ENCODE measurements around the gene FADS3.

FADS3 gene

DNA sequence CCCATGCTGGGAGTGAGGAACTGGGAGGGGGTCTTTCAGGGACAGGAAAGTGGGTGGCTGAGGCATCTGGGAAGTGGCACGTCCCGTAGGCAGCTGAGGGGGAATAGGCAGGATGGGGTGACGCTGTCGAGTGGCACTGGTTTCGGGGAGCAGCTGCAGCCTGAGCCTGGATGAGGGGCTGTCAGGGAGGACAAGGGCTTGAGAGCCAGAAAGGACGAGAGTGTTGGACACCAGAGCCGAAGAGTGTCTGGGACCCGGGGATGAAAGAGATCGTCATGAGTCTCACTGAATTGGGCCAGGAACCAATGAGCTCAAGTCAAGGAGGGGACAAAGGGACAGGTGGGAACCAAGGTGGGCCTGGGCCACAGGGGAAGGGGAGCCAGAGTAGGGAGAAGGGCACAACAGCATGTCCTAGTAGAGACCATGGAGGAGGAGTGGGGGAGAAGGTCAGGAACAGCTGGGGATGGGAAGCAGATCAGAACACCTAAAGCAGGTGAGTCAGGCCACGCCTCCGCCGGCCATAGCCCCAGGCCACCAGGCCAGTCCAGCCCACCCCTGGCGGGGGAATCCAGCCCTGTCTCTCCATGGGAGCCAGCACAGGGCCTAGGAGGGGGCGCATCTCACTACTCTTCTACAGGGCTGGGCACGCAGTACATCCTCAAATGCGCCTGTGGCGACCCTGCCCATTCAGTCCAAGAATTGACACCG, 21.8 kb upstream of the FADS3 start:
- FAIRE-seq, result no peak

DNA sequence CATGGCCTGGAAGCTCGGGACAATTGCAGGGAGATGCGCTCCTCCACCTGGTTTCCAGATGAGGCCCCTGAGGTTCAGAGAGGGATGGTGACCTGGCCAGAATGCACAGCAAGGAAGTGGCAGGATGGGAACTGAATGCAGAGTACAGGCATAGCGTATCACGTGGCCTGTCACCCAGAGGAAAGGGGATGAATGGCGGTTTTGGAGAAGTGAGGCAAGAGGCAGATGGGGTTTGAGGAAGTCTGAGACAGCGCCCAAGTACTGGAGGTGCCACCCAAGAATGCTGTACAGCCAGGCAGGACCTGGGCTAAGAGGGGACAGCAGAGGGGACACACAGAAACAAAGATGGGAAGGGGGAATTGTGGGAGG, 21.2 kb upstream of the FADS3 start:
- FAIRE-seq, result no peak

DNA sequence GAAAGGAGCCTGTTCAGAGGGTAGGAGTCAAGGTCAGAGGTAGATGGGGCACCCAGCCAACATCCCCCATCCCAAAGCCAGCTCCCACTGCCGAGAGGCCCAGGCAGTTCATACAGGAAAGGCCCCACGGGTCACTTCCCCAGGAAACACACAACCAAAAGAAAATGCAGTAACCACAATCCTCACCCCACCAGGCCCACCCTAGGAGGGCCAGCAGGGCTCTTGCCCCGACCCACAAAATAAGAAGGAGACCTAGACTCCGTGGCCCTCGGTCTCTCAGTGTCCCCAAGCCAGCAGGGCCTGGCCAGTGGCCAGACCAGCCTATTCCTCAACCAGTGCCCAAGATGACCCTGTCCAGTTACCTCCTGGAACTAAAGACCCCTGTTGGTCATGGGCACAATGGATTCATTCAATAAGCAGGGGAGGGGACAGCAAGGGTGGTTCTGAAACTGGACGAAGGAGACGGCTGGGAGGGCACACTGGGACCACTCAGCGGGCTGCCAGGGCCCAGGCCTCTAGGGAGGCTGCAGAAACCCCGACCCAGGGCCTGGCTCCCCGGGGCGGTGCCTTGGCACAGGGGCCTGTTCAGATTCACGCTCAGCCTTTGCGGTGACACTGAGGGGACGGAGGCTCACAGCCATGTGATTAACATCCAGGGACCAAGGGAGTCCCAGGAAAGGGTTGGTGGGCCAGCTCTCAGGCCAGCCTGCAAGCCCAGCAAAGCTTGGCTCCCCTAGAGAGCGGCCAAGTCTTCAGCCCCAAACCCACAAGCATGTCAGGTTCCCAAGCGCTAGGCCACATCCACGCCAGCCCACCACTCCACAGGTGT, 20.6 kb upstream of the FADS3 start:
- FAIRE-seq, result no peak

DNA sequence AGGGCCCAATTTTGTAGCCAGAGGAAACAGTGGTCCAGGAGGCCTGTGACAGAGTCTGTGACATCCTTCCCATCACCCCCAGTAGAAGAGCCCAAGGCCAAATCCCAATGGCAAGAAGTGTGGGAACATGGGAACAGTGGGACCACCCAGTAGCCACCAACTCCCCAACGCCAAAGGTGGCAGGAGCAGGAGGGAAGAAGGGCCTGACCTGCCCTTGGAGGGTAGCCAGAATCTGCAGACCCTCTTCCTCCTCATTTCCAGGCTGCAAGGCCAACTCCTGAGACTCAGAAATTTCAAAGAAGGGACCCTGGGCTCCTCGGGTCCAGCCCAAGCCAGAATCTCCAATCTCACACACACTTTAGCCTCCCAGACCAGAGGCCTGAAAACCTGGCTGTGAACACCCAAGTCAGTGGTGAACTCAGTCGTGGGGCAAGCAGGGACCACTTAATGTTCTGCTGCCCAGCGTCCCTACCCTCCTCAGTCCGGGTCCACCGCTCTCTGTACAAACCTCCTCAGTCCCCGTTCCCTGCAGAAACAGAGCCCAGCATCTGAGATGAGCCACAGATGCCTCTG, 19.9 kb upstream of the FADS3 start:
- FAIRE-seq, result no peak

DNA sequence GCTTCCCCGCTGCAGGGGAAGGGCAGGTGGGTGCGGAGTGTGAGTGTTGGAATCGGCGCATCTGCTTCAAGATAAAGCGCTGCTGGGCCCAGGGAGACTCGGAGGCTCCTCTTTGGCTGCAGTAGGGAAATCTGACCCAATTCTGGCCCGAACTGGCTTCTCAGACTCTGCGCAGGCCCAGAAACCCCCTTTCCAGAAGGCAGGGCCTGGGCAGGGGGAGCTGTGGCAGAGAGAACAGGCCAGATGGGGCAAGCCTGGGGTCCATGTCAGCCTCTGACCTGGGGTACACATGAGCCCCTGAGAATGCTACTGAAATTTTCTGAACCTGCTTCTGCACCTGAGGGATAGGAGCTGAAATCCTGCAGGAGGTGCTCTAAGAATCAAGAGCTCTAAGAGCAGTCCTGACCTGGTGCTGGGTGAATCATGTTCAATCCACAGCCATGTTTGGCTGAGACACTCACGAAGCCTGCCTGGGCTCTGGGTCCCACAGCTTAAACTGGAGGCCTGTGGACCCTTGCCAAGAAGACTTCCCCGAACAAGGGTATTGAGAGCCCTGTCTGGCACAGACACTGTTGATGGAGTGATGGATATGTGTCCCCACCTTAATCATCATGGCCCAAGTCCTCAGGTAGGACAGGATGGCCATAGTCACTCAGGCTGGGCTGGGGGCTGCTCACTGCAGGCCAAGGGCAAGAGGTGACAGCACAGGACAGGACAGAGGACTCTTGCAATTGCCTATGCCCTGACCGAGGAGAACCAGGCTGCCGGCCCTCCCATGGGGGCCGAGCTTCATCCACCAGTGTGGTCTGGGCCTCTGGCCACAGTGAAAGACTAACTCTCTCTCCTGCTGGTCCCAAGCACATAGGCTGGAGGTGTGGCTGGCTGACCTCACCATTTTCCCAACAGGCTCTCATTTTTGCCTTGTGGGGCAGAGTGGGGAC, 19.1 kb upstream of the FADS3 start:
- no peak for FAIRE-seq

DNA sequence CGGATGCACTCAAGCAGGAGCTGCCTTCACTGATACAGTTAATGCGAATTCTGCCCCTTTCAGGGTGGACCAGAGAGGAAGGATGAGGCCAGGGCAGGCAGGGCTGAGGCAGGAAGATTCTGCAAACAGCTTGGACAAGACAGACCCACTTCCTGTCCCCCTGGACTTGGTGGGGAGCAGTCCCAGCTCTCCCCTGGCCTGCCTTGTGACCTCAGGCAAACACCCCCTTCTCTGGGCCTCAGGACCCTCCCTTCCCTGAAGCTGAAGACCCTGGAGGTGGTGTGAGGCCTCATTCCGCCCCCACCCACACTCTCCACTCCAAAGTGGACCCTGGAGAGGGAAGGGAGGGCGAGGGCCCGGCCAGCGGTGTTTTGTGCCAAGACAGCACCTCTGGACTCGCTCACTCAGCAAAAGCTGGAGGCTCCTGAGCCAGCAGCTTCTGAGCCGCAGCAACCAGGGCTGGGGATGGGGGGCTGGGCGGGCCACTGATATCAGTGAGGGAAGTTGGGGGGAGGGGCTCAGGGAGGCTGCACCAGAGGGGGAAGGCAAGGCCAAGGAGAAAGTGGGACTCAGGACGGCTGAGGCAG, 17.5 kb upstream of the FADS3 start:
- FAIRE-seq, result no peak

DNA sequence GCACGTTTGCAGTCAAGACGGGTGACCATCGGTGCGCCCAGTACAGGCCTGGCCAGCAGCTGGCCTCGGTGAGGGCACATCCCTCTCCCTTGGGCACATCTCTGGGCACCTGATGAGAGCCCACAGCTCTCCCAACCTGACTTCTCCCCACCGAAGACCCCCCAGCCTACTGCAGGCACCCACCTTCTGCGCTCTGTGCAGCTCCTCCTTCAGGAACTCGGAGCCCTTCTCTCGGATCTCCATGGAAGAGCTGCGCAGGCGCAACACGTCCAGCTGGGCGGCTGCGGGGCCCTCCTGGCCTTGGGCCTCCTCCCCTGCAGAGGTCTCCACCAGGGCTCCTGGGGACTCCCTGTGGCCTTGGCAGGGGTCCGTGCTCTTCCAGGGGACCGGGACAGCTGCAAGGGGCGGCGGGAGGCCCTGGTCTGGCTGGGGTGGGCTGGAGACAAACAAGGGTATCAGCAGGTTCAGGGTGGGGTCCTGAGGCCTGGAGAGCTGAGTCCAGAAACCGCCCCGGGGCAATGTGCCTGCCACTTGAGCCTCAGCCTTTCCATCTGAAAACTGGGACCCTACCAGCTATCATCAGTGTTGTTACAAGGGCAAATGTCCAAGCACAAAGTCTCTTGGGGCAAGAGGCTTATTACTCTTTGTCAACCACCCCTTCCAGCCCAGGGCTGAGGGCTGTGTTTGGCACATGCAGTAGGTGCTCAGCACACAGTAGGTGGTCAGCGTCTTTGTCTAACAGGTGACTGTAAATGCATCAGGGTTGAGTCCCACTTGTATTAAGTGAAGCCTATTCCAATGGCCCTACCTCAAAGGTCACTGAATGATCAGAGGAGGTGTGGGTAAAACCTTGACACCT, 16.8 kb upstream of the FADS3 start:
- FAIRE-seq, result no peak

DNA sequence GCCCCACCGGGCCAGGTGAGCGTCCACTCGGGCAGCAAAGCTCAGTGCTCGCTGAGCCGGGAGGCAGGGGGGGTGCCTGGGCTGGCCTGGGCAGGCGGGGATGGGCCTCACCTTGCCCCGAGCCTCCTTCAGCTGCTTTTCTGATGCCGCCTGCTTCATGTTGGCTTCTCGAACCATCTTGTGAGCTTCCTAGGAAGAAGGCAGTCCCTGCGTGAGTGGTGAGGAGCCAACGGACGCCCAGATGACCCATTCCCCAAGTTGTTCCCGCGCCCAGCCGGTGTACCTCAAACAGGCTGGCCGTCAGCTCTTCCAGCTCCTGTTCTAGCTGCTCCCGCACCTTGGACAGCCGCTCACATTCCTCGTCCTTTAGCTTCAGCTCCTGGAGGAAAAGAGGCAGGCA, 15.9 kb upstream of the FADS3 start:
- no peak for FAIRE-seq

DNA sequence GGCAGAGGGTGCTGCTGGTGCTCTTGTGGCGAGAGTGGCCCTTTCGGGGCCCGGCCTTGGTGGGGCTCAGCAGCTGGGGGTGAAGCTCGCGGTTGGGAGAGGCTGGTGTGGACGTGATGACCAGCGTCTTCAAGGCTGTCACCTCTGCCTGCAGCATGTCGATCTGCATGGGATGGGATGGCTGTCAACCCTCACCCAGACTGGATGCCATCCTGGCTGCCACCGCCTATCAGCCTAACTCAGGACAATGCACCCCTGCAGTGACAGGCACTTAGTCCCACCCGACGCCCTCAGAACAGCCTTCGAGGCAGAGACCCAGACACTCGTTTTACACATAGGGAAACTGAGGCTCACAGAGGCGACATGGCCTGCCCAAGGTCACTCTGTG, 15.2 kb upstream of the FADS3 start:
- FAIRE-seq, result no peak

DNA sequence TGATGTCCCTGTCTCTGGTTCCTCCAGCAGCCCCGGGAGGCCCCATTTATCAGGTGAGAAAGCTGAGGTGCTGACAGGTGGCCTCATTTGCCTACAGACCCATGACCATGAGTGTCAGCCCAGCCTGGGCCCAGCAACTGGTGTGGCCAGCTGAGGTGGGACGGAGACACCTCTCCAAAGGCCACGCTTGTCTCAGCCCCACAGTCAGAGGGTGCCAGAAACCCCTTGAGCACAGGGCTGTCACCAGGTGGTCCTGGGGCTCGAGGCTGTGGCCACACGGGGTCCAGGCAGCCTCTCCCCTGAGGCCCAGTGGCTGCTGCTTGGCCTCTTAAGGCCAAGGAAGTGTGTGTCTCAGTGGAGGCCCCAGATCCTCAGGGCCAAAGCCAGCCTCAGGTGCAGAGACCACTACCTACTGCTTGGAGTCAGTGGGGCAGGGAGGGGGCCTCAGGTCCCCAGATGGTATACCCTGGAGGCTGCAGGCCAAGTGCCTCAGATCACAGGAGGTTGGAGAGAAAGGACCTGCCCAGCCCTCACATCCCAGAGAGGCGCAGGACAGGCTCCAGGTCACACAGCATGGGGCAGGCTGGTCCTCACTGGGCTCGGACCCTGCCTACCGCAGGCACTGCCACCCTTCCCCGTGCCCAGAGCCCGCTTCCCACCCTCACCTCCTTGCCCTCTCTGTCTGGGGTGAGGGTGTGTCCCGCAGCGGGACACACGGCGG, 14.6 kb upstream of the FADS3 start:
- no peak for FAIRE-seq

DNA sequence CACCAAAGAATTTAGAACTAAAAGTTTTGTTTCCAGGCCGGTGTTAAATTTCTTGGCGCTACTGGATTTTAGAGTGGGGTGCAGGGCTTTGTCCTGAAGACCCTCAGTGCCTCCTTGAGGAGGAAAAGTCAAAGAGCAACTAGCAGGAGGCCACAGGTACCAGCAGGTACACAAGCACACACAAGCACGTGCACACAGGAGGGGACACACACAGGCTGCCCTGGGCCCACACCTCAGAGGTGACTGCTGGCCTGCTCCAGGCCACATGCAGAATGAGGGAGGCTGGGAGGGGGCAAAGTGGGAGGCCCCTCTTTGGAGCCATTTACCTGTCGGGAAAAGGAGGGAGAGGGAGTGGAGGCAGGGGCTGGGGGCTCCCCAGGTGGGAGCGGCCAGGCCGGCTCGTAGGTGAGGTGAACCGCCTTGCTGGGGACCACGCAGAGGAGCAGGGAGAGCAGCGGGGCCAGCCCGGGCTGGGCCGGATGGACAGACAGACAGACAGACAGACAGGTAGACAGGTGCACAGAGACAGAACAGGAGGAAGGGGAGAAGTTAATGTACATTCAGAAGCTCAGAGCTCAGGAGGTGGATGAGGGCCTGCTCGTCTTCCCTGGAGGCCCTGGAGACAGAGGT, 13.8 kb upstream of the FADS3 start:
- FAIRE-seq, result no peak

DNA sequence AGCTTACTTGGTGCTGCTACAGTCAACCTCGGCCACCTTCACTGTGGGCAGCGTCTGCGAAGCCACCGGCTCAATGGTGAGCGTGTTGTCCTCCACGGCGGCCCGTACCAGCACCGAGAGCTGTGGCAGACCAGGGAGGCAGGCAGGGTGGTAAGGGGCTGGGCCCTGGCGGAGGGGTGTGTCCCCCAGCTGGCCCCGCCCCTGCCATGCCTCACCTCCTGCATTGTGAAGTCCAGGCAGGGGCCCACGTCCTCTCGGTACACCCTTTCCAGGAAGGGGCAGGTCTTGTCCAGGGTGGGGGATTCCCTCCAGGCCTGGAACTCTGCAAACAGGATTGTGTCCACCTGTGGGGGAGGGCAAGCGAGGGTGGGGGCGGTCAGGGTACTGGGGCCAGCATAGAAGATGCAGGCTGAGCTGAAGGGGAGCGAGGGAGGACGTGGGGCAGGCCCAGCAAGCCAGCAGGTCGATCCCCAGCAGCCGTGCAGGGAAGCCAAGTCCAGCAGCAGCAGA, 13.2 kb upstream of the FADS3 start:
- FAIRE-seq, result no peak

DNA sequence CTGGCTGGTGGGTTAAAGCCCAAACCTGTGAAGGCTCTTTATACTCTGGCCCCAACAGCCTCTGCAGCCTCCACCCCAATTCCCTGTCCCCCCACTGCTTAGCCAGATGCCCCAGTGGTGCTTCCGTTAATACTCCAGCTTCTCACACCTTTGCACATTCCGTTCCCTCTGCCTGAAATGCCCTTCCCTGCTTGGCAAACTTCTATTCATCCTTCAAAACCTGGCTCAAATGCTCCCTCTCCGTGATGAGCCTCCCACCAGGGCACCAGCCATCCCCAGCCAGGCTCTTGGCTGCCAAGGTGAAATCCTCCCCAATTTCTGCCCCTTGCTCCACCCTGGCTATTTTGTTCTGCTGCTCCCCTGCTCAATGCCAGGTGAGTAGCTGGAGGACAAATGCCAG, 12.5 kb upstream of the FADS3 start:
- FAIRE-seq, result no peak

DNA sequence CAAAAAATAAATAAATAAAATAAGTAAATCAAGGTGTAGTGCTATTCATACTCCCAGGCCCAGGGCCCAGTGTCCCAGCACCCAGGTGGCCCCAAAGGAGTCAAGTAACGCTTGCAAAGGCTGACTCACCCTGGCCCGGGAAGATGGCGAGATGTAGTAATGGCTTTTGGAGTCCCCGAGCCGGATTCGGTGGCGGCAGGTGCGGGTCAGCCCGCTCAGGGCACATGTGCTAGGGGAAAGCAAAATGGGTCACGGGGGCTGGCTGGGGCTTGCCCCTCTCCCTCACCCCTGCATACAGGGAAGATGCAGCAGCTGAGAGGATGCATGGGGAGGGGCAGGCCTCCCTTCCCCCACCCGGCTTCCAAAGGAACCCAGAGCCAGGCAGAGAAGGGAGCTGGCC, 11.0 kb upstream of the FADS3 start:
- no peak for FAIRE-seq

DNA sequence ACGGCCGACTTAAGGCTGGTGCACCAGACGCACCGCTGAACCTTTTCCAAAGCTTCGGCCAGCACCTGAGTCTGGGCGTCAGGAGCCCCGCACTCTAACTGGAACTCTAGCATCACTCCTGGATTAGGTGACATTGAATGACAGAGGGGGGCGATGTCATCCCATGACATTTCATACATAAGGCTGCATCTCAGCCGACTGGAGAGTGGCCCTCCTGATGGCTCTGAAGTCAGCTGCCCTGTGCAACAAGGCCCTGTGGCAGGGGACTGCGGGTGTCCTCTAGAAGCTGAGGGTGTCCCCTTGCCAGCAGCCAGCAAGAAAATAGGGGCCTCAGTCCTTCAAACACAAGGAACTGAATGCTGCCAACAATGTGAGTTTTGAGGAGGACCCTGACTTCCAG, 10.1 kb upstream of the FADS3 start:
- FAIRE-seq, result no peak

DNA sequence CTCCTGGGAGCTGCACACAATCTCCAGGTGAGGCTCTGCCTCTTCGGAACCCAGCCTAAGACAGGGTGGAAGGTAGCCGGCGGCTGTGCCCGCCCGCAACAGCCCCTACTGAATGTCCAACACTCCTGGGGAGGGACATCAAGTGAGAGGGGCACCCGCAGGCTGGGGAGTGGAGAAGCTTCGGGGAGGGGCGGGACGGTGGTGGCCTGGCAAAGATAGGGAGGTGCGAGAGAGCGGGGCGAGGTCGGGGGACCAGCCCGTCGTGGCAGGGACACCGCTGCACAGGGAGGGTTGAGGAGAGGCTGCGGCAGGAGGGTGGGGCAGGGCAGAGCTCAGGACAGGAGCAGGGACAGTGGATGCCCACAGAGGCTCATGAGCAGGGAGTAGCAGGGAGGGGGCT, 8.9 kb upstream of the FADS3 start:
- FAIRE-seq, result no peak

DNA sequence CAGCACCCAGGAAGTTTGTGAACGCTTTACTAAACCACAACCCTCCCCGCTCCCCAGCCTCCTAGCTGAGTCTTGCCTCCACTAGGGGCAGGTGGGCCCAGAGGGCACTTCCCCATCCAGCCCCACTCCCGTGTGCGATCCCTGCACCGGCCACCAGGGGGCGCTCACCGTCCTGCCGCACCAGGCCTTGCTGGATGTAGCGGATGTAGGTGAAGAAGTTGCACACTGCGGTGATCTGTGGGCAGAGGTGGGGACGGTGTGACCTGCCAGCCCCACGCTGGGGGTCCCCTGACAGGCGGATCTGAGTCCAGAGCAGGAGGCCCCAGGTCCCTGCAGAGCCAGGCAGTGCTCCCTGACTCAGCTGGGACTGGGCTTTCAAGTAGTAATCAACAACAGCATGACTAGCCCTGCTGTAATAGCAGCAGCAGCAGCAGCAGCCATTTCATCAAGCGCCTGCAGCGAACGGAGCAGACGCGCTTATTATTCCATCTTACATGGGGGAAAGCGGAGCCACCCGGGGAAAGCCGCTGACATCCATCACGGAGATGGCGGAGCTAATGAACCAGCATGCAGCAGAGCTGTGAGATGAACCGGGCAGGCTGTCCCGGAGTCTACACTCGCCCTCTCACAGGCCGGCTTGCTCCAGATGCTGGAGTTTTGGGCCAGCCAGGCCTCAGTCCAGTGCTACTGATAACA, 7.9 kb upstream of the FADS3 start:
- no peak for FAIRE-seq

DNA sequence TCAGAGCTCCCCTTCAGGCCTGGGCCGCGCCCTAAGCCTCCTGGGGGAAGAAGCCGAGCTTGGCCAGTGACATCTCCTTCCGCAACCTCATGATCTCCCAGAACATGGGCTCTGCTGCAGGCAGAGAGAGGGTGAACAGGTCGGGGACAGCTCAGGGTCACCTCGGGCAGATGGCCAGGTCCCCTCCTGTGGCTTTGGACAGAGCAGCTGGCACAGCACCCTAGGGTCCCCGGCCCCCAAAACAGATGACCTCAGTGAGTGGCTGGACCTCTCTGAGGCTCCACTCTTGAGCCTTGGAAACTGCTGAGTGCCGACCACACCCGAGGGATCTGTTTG, 6.9 kb upstream of the FADS3 start:
- no peak for FAIRE-seq

DNA sequence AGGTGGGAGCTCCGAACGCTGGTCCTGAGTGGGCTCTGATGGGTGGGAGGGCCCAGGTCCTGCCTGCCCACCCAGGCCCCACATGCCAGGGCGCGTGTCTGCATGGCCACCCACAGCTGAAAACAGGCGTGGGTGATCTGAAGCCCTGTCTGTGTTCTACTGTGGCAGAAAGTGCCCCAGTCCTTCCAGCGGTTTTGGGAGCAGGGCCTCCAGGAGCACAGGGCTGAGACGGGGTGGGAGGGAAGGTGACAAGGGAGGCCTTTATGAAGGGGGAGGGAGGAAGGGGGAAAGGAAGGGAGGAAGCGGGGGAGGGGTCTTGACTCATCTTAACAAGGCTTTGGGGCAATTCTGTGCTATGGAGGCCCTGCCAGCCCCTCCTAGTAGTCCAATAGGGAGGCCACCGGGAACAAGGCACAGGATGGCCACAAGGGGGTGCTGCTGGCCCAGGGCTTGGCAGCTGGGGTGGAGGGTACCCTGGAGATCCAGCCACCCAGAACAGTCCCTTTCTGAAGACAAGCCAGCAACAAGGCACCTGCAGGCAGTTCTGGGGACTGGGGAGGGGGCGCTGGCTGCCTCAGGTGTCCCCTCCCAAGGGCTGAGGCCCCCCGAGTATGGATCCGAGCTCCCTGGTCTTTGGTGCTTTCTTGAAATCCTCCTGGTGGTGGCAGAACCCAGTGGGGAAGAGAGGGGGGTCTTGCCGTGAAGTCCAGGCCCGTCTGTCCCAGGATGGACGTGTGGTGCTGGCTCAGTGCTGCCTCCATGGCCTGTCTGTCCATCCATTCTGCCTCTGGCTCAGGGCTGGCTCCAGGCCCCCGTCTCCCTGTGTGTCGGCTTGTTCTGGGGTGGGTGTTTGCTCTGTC, 6.3 kb upstream of the FADS3 start:
- no peak for FAIRE-seq
